ENCODE data around the gene STARD5. TPM values are rescaled to one million over a fixed set of nuclear protein-coding genes. Genes with fewer than 3 reads are reported as not detected.
A peak's percentile ranks its signal among the peaks of the same experiment; 100 is the strongest.

The STARD5 gene
- total RNA-seq, 1 donor from 2014 or later: 4.0 TPM

DNA sequence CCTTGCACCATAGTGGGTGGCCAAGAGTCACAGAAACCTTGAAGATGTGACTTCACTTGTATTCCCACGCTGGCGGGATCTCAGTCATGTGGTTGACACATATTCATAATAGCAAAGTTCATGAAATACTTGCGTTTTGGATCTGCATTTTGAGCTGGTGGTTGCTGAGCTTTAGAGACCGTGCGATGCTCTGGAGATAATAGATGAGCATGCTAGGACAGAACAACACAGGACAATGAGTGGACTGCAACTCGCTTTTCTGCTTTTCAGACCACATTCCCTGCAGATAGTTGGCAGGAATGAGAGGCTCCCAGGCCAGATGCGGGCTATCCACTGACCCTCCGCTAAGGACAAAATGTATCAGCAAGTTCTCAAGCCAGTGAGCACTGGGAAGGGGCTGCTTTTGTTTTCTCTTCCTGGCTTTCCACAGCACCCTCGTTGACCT is 13.8 kb upstream of the STARD5 start:
- Mint-ChIP-seq H3K27ac (no peak overlapping the region), H3K27me3 (peaks cover 9% of the 10 kb centered on the region), H3K9me3 (ENCODE audit: low read depth) (no peaks in the 10 kb centered on the region), H3K4me3 (ENCODE audit: low read depth) (no peak overlapping the region), H3K4me1 (ENCODE audit: low read depth) (peaks cover 13% of the 10 kb centered on the region), H3K36me3 (ENCODE audit: insufficient read depth) (peaks cover 2% of the 10 kb centered on the region)
- DNase-seq (ENCODE audit: low spot score, unreplicated experiment): no peak
- TF ChIP-seq, protein P1, sequence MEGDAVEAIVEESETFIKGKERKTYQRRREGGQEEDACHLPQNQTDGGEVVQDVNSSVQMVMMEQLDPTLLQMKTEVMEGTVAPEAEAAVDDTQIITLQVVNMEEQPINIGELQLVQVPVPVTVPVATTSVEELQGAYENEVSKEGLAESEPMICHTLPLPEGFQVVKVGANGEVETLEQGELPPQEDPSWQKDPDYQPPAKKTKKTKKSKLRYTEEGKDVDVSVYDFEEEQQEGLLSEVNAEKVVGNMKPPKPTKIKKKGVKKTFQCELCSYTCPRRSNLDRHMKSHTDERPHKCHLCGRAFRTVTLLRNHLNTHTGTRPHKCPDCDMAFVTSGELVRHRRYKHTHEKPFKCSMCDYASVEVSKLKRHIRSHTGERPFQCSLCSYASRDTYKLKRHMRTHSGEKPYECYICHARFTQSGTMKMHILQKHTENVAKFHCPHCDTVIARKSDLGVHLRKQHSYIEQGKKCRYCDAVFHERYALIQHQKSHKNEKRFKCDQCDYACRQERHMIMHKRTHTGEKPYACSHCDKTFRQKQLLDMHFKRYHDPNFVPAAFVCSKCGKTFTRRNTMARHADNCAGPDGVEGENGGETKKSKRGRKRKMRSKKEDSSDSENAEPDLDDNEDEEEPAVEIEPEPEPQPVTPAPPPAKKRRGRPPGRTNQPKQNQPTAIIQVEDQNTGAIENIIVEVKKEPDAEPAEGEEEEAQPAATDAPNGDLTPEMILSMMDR (IDR thresholded peaks at IDR 0.05; ENCODE audit: unreplicated experiment): no peak

DNA sequence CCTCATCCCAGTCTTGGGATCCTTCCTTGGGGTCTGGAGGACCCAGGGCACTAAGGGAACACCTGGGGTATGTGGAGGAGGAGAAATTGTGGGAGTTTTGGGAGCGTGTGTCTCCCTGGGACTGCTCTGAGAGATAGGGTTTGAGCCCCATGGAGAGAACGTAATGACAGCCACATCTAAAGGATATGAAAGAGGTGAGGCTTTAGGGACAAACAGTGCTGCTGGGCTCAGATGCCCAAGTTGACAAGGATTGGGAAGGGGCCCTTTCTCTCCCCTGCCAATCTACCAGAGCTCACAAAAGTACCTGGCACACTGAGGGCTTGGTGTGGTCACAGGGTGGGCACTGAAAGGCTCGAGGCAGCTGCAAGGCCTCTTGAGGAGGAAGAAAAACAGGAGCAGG is 13.3 kb upstream of the STARD5 start:
- TF ChIP-seq, protein P1 (IDR thresholded peaks at IDR 0.05; ENCODE audit: unreplicated experiment): no peak
- peaks cover 2% of the 10 kb centered on the region for H3K36me3 Mint-ChIP-seq (ENCODE audit: insufficient read depth)
- H3K4me3 Mint-ChIP-seq (ENCODE audit: low read depth): no peak overlapping the region
- H3K4me1 Mint-ChIP-seq (ENCODE audit: low read depth): peaks cover 13% of the 10 kb centered on the region
- H3K27ac Mint-ChIP-seq: no peak overlapping the region
- no peak for DNase-seq (ENCODE audit: low spot score, unreplicated experiment)
- peaks cover 9% of the 10 kb centered on the region for H3K27me3 Mint-ChIP-seq
- H3K9me3 Mint-ChIP-seq (ENCODE audit: low read depth): no peaks in the 10 kb centered on the region

DNA sequence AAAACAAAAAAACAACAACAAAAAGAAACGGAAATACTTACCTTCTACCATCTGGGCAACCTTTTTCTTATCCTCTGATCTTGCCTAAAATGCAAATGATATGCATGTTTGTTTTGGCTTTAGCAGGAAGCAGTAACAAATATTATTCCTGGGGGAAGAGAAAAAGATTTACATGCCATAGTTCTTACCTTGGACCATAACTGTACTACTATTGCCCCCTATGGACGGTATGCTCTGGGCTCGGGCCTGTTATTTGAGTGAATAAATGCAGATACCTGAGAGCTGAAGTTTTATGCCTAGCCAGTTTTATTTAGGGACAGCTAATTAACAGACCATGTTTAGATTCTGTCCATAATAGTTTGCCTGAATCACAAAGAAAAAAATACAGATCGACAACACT is 12.6 kb upstream of the STARD5 start:
- H3K4me1 Mint-ChIP-seq (ENCODE audit: low read depth): peaks cover 13% of the 10 kb centered on the region

DNA sequence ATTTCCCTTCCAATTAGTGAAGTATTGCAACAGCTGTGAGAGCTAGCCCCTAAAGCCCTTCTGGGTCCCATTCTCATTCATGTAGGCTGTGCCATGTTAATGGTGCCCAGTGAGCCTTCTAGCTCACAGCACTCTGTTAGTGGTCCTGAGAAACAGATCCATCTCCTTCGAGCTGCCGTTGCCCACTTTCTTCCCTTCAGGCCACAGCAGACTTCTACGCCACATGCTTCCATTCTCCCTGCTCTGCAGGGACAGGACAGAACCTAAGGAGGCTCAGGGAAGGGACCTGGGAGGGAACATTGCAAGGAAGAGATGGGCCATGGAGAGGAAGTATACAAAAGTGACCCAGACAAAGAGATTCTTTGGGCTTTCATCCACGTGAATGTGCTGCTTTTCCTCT is 11.7 kb upstream of the STARD5 start:
- DNase-seq (ENCODE audit: low spot score, unreplicated experiment): no peak
- H3K27me3 Mint-ChIP-seq: peaks cover 18% of the 10 kb centered on the region
- H3K4me3 Mint-ChIP-seq (ENCODE audit: low read depth): no peak overlapping the region
- TF ChIP-seq, protein P1 (IDR thresholded peaks at IDR 0.05; ENCODE audit: unreplicated experiment): no peak
- H3K4me1 Mint-ChIP-seq (ENCODE audit: low read depth): peaks cover 21% of the 10 kb centered on the region
- no peaks in the 10 kb centered on the region for H3K9me3 Mint-ChIP-seq (ENCODE audit: low read depth)
- peaks cover 2% of the 10 kb centered on the region for H3K36me3 Mint-ChIP-seq (ENCODE audit: insufficient read depth)
- no peak overlapping the region for H3K27ac Mint-ChIP-seq

More for the DNA sequence above, 12.6 kb upstream of the STARD5 start:
- no peaks in the 10 kb centered on the region for H3K9me3 Mint-ChIP-seq (ENCODE audit: low read depth)
- H3K4me3 Mint-ChIP-seq (ENCODE audit: low read depth): no peak overlapping the region
- TF ChIP-seq, protein P1 (IDR thresholded peaks at IDR 0.05; ENCODE audit: unreplicated experiment): peak; percentile 23
- no peak for DNase-seq (ENCODE audit: low spot score, unreplicated experiment)
- peaks cover 15% of the 10 kb centered on the region for H3K27me3 Mint-ChIP-seq
- H3K27ac Mint-ChIP-seq: no peak overlapping the region
- H3K36me3 Mint-ChIP-seq (ENCODE audit: insufficient read depth): peaks cover 2% of the 10 kb centered on the region

DNA sequence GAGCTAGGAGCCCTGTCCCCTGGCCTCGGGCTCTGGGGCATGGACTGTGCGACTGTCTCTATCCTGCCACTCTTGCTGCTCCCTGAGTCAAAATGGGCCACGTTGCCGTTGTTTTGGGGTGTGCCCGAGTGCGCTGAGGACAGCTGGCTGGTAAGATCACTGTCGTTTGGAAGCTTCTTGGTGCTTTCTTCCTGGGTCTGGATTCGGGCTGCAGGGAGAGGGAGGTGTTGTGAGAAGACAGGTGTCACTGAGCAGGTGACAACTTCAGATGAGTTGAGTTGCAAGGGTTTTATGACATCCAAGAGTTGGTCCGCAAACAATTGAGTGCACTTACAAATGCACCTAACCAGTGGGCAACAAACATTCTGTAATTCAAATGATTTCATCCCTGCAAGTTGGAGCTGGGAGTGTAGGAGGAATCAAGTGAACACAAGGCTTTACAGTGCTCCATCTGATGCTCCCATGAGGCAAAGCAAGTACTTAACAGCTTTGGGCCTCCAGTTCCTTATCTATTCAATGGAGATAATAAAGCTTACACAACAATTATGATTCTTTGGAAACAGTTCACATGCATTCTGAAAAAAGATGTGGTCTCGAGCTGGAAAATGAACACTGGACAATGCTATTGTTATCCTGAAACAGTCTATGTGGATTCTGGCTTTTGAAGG is 11.0 kb upstream of the STARD5 start:
- no peak overlapping the region for H3K4me3 Mint-ChIP-seq (ENCODE audit: low read depth)
- peaks cover 2% of the 10 kb centered on the region for H3K36me3 Mint-ChIP-seq (ENCODE audit: insufficient read depth)
- H3K9me3 Mint-ChIP-seq (ENCODE audit: low read depth): no peaks in the 10 kb centered on the region
- peaks cover 24% of the 10 kb centered on the region for H3K27me3 Mint-ChIP-seq
- peaks cover 21% of the 10 kb centered on the region for H3K4me1 Mint-ChIP-seq (ENCODE audit: low read depth)
- TF ChIP-seq, protein P1 (IDR thresholded peaks at IDR 0.05; ENCODE audit: unreplicated experiment): no peak
- H3K27ac Mint-ChIP-seq: no peak overlapping the region
- no peak for DNase-seq (ENCODE audit: low spot score, unreplicated experiment)

Data from progenitor cell of endocrine pancreas (in vitro differentiated cells).